B cell (primary cell): Measurements from ENCODE around the gene VKORC1. TPM values are rescaled to one million over a fixed set of nuclear protein-coding genes. Genes with fewer than 3 reads are reported as not detected.
A peak's percentile ranks its signal among the peaks of the same experiment; 100 is the strongest.

Experiments used
- ATAC-seq: fragments of 200-7000 bp; cut with Tn5 transposase; one replicate; pipeline ENCODE4 v1.10.0; 2021; ENCODE audit warnings: low read depth, mild to moderate bottlenecking, moderate number of reproducible peaks, moderate library complexity
- CTCF ChIA-PET: fragments of 350-600 bp; sonication (Branson Sonifier 250); formaldehyde crosslinking; loops from one replicate; lab custom pipeline; 2021; ENCODE audit warnings: antibody characterized with exemption, inconsistent platforms; lab: Charles Lee
- POLR2A ChIA-PET: fragments of 350-600 bp; sonication (Branson Sonifier 250); formaldehyde crosslinking; loops from one replicate; lab custom pipeline; 2021; ENCODE audit warnings: antibody characterized with exemption; lab: Charles Lee
- DNase-seq: peaks from one replicate; pipeline ENCODE4 v3.0.0; 2013
- H2AFZ ChIP-seq: 2 replicates; pipeline ENCODE4 v1.6.1; 2012; ENCODE audit warnings: mild to moderate bottlenecking, low read depth, low read length; ENCODE audit not compliant: insufficient read depth, poor library complexity, severe bottlenecking
- H3K27ac ChIP-seq, 2 donors: 1 replicate in 1 of 2; 2 replicates in 1 of 2; pipeline ENCODE4 v1.5.1; 2012 to 2013; ENCODE audit warnings: low read length in 2 of 2, mild to moderate bottlenecking in 2 of 2, moderate library complexity in 1 of 2
- H3K27me3 ChIP-seq, 4 experiments: fragments of 200-600 bp in 1 of 4; sonication (generic) in 1 of 4; replicated peaks in 1 of 4; 1 replicate in 2 of 4; 2 replicates in 2 of 4; pipeline versions ENCODE4 v1.6.1 to v1.7.0; 2013 to 2016; ENCODE audit warnings: low read length in 3 of 4, mild to moderate bottlenecking in 2 of 4, mixed read lengths in 1 of 4, moderate library complexity in 1 of 4; ENCODE audit not compliant: insufficient read depth in 4 of 4, control insufficient read depth in 3 of 4; ENCODE audit errors: control extremely low read depth in 1 of 4
- H3K36me3 ChIP-seq, 2 experiments: replicated peaks in 1 of 2; 1 replicate in 1 of 2; 2 replicates in 1 of 2; pipeline versions ENCODE4 v1.6.1 to v1.7.1; 2013; ENCODE audit warnings: low read length in 1 of 2; ENCODE audit not compliant: insufficient read depth in 2 of 2, control insufficient read depth in 1 of 2; ENCODE audit errors: control extremely low read depth in 1 of 2, extremely low read depth in 1 of 2
- H3K4me1 ChIP-seq, 2 donors: fragments of 200-600 bp in 1 of 2; sonication (generic) in 1 of 2; 1 replicate in 1 of 2; 2 replicates in 1 of 2; pipeline versions ENCODE4 v1.5.1 to v1.6.1; 2013 to 2017; ENCODE audit warnings: low read length in 2 of 2; ENCODE audit not compliant: control insufficient read depth in 2 of 2, insufficient read depth in 2 of 2
- H3K4me2 ChIP-seq: replicated peaks from 2 replicates; pipeline ENCODE3; 2012; ENCODE audit warnings: mild to moderate bottlenecking, low read depth, low read length; ENCODE audit not compliant: poor library complexity, severe bottlenecking
- H3K4me3 ChIP-seq, 5 experiments: fragments of 200-600 bp in 1 of 5; sonication (generic) in 1 of 5; 1 replicate in 3 of 5; 2 replicates in 2 of 5; pipeline versions ENCODE4 v1.5.1 to v1.7.0; 2011 to 2016; ENCODE audit warnings: low read length in 4 of 5, mild to moderate bottlenecking in 4 of 5, low read depth in 2 of 5, control low read depth in 1 of 5, moderate library complexity in 1 of 5; ENCODE audit not compliant: insufficient read depth in 1 of 5; ENCODE audit errors: control extremely low read depth in 1 of 5, extremely low read depth in 1 of 5
- H3K79me2 ChIP-seq: fragments of 200-600 bp; sonication (generic); one replicate; pipeline ENCODE4 v1.6.0; 2016; ENCODE audit warnings: low read length; ENCODE audit not compliant: control insufficient read depth, insufficient read depth
- H3K9ac ChIP-seq: fragments of 200-600 bp; sonication (generic); 2 replicates; pipeline ENCODE4 v1.6.1; 2017; ENCODE audit warnings: mild to moderate bottlenecking, low read length, moderate library complexity
- H3K9me3 ChIP-seq, 3 donors: one replicate each; pipeline versions ENCODE4 v1.6.1 to v1.7.1; 2013; ENCODE audit warnings: low read length in 2 of 3; ENCODE audit not compliant: control insufficient read depth in 2 of 3, insufficient read depth in 1 of 3; ENCODE audit errors: control extremely low read depth in 1 of 3
- H4K20me1 ChIP-seq: 2 replicates; pipeline ENCODE4 v1.6.0; 2012; ENCODE audit warnings: mild to moderate bottlenecking, low read length; ENCODE audit not compliant: insufficient read depth, control insufficient read depth, poor library complexity, severe bottlenecking
- H3K27ac Mint-ChIP-seq: one replicate; pipeline ENCODE4 v1.8.0; 2021; ENCODE audit warnings: mixed read lengths
- H3K27me3 Mint-ChIP-seq: one replicate; pipeline ENCODE4 v1.8.0; 2021; ENCODE audit warnings: mixed read lengths
- H3K4me1 Mint-ChIP-seq: one replicate; pipeline ENCODE4 v1.8.0; 2021; ENCODE audit warnings: mixed read lengths
- H3K4me3 Mint-ChIP-seq: one replicate; pipeline ENCODE4 v1.8.0; 2021; ENCODE audit warnings: mixed read lengths
- H3K9me3 Mint-ChIP-seq: one replicate; pipeline ENCODE4 v1.8.0; 2022; ENCODE audit warnings: mixed read lengths; ENCODE audit not compliant: insufficient read depth
- EZH2 ChIP-seq: IDR thresholded peaks from 2 replicates; pipeline ENCODE4 v1.6.1; 2012; ENCODE audit warnings: borderline replicate concordance, low read depth, mild to moderate bottlenecking, moderate library complexity, low read length; ENCODE audit not compliant: insufficient read depth, poor library complexity, severe bottlenecking
- WGBS: methylation state at CpG from one replicate; pipeline ENCODE4 v1.1.5; 2013; ENCODE audit warnings: missing lambda C conversion rate; ENCODE audit not compliant: insufficient coverage; 5-methylcytosine and 5-hydroxymethylcytosine counted together
- intact Hi-C: fragments of 100-400 bp; cut with micrococcal nuclease; formaldehyde crosslinking; loops from one replicate; pipeline ENCODE4 v1.10.0; 2022
- polyA plus RNA-seq: library from polyadenylated mRNA; depleted of rRNA; stranded (reverse); fragments of >200 nt; gene quantifications from 2 replicates; pipeline ENCODE4 v1.2.3, GENCODE V29; 2012
- total RNA-seq, 2 donors: library from RNA; stranded (reverse); fragments of 120-200 nt in 1 of 2; gene quantifications; 1 replicate in 1 of 2; 2 replicates in 1 of 2; pipeline versions ENCODE4 v1.2.3 to v1.2.4, GENCODE V29; 2013 to 2022
- TF ChIP-seq, protein P1 (sequence below): fragments of 200-600 bp; IDR thresholded peaks from one replicate; pipeline ENCODE4 v1.8.0; 2022; ENCODE audit warnings: antibody characterized with exemption, mild to moderate bottlenecking

The VKORC1 gene
- total and polyA plus RNA-seq, 2 donors (not counting 1 experiment from before 2014, with no cell fraction given): 31.8 to 45.7 TPM

DNA sequence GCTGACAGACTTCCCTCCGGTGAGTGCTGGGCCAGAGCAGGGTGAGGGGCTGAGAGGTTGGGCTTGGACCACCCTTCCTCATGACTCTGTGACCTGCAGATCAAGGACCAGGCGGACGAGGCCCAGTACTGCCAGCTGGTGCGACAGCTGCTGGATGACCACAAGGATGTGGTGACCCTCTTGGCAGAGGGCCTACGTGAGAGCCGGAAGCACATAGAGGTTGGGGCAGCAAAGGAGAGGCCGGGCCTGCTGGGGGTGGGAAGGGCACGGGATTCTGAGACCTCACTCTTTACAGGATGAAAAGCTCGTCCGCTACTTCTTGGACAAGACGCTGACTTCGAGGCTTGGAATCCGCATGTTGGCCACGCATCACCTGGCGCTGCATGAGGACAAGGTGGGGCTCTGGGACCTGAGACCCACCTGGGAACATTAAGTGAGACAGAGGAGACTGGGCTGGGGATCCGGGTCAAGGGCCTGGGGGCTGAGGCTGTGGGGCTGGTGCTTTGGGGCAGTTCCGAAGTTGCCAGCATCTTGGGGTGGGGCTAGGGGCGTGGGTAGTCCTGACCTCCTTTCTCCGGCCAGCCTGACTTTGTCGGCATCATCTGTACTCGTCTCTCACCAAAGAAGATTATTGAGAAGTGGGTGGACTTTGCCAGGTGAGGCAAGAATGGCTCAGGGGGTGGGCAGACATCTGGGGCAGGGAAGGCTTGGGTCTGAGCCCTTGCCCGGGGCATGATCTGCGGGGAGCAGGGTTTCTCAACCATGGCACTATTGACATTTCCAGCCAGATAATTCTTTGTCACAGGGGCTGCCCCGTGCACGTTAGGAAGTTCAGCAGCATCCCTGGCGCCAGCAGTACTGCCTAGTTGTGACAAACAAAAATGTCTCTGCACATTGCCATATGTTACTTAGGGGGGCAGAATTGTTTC is 15.8 kb upstream of the VKORC1 start:
- Histone ChIP-seq H3K9me3 (no peaks in the 10 kb centered on the region), H3K4me1 (peaks cover 7 to 18% of the 10 kb centered on the region in 2 donors), H2AFZ (no peak overlapping the region), H4K20me1 (peaks cover 5% of the 10 kb centered on the region), H3K4me3 (no peak overlapping the region), H3K9ac (no peak overlapping the region), H3K27ac (no peak overlapping the region), H3K36me3 (peaks cover 1 to 31% of the 10 kb centered on the region in 2 experiments), H3K27me3 (no peaks in the 10 kb centered on the region), H3K79me2 (peaks cover 10% of the 10 kb centered on the region), H3K4me2 (no peak overlapping the region)
- ATAC-seq (no peak), DNase-seq (no peak)
- CTCF ChIA-PET: no interaction called here
- Mint-ChIP-seq H3K4me1 (peaks cover 23% of the 10 kb centered on the region), H3K27ac (no peak overlapping the region), H3K9me3 (no peaks in the 10 kb centered on the region), H3K4me3 (peak overlapping the region; percentile 86), H3K27me3 (no peaks in the 10 kb centered on the region)
- 93% methylated on average over 24 of the region's 26 CpGs for WGBS
- TF ChIP-seq, protein P1, sequence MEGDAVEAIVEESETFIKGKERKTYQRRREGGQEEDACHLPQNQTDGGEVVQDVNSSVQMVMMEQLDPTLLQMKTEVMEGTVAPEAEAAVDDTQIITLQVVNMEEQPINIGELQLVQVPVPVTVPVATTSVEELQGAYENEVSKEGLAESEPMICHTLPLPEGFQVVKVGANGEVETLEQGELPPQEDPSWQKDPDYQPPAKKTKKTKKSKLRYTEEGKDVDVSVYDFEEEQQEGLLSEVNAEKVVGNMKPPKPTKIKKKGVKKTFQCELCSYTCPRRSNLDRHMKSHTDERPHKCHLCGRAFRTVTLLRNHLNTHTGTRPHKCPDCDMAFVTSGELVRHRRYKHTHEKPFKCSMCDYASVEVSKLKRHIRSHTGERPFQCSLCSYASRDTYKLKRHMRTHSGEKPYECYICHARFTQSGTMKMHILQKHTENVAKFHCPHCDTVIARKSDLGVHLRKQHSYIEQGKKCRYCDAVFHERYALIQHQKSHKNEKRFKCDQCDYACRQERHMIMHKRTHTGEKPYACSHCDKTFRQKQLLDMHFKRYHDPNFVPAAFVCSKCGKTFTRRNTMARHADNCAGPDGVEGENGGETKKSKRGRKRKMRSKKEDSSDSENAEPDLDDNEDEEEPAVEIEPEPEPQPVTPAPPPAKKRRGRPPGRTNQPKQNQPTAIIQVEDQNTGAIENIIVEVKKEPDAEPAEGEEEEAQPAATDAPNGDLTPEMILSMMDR: no peak
- TF ChIP-seq EZH2: no peak
- POLR2A ChIA-PET: interaction anchor here (0.6 kb wide), 1 partner anchor 161 kb away, joined by 3 read pairs; no protein-coding TSS in a partner anchor
- intact Hi-C loops: no loop called here

- H3K27me3 Mint-ChIP-seq: no peaks in the 10 kb centered on the region
- no peak for TF ChIP-seq EZH2
- TF ChIP-seq, protein P1: no peak
- DNase-seq (no peak), ATAC-seq (no peak)
- peaks cover 1 to 31% of the 10 kb centered on the region in 2 experiments for H3K36me3 ChIP-seq
- peaks cover 21% of the 10 kb centered on the region for H3K4me1 Mint-ChIP-seq
- peaks cover 7 to 18% of the 10 kb centered on the region in 2 donors for H3K4me1 ChIP-seq
- ChIA-PET POLR2A (interaction anchor here (0.6 kb wide), 1 partner anchor 160 kb away, joined by 3 read pairs; no protein-coding TSS in a partner anchor), CTCF (no interaction called here)
- no peak overlapping the region for H2AFZ ChIP-seq
- H3K27ac Mint-ChIP-seq: peak overlapping the region; percentile 63
- no peak overlapping the region for H3K27ac ChIP-seq
- no peak overlapping the region for H3K4me2 ChIP-seq
- H3K4me3 ChIP-seq: no peak overlapping the region
- H3K9me3 ChIP-seq: no peaks in the 10 kb centered on the region
- WGBS: 92% methylated on average over 6 of the region's 12 CpGs
- H3K27me3 ChIP-seq: no peaks in the 10 kb centered on the region
- no peak overlapping the region for H3K9ac ChIP-seq
- H4K20me1 ChIP-seq: peaks cover 5% of the 10 kb centered on the region
- H3K4me3 Mint-ChIP-seq: peak overlapping the region; percentile 86
- intact Hi-C loops: loop anchor here (2.0 to 10.0 kb wide), 5 partner anchors 15 to 77 kb away; partner anchors contain the start of genes FUS, STX4, VKORC1 and ZNF646
- peaks cover 10% of the 10 kb centered on the region for H3K79me2 ChIP-seq
- no peaks in the 10 kb centered on the region for H3K9me3 Mint-ChIP-seq
These were observed 15.0 kb upstream of the VKORC1 start for GRCh38 chr16:31109622-31110021.
